Sigmoid colon (tissue), 4 donors: ENCODE measurements around the gene PRIMPOL.

Experiments used
- CTCF ChIP-seq, 4 experiments: fragments of 450-650 bp in 3 of 4; fragments of 200-600 bp in 1 of 4; IDR thresholded peaks; one replicate each; pipeline ENCODE4 v1.5.1; 2016 to 2019; ENCODE audit warnings: antibody characterized with exemption in 4 of 4, mild to moderate bottlenecking in 3 of 4, moderate library complexity in 2 of 4
- POLR2AphosphoS5 ChIP-seq, 4 donors: sonication (generic); formaldehyde crosslinking; IDR thresholded peaks; one replicate each; pipeline ENCODE4 v1.6.1; 2017; ENCODE audit warnings: antibody characterized with exemption in 4 of 4

- no peak for TF ChIP-seq CTCF (IDR thresholded peaks at IDR 0.05)
- TF ChIP-seq POLR2AphosphoS5 (IDR thresholded peaks at IDR 0.05) = no peak
Measured at GRCh38 chr4:184694412-184694956, 44.9 kb downstream of the PRIMPOL start.
